ENCODE data around the gene ANO3. TPM values are rescaled to one million over a fixed set of nuclear protein-coding genes. Genes with fewer than 3 reads are reported as not detected.

Gene ANO3
- total RNA-seq, 2 donors from 2014 or later: 0.12 to 0.13 TPM

DNA sequence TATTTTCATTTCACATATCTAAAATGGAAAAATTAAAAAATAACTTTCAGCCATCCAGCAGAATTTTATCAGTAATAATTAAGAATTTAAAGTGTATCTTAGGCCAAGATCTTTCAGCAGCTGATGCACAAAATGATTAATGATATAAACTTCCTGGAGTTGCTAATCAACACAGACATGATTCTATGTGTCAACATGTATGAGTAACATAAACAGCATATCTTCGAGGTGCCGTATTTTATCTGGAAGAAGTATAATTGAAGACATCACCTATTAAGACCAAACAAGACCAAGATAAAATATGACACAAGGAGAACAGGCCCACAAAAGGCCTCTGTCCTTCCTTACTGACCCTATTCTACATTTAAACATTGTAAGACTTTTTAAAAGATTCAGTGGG is 344.7 kb downstream of the ANO3 start:
- H3K4me3 ChIP-seq: no peak overlapping the region
- H3K27me3 ChIP-seq: no peaks in the 10 kb centered on the region
- no peak overlapping the region for H3K9ac ChIP-seq (ENCODE audit: low read depth in 2 of 2, low read length in 2 of 2)
- no peaks in the 10 kb centered on the region for H3K36me3 ChIP-seq
- intact Hi-C loops (cut with DNase I): no loop called here
- no peaks in the 10 kb centered on the region for H3K9me3 ChIP-seq
- no peak overlapping the region for H3K27ac ChIP-seq
- TF ChIP-seq, protein P1, sequence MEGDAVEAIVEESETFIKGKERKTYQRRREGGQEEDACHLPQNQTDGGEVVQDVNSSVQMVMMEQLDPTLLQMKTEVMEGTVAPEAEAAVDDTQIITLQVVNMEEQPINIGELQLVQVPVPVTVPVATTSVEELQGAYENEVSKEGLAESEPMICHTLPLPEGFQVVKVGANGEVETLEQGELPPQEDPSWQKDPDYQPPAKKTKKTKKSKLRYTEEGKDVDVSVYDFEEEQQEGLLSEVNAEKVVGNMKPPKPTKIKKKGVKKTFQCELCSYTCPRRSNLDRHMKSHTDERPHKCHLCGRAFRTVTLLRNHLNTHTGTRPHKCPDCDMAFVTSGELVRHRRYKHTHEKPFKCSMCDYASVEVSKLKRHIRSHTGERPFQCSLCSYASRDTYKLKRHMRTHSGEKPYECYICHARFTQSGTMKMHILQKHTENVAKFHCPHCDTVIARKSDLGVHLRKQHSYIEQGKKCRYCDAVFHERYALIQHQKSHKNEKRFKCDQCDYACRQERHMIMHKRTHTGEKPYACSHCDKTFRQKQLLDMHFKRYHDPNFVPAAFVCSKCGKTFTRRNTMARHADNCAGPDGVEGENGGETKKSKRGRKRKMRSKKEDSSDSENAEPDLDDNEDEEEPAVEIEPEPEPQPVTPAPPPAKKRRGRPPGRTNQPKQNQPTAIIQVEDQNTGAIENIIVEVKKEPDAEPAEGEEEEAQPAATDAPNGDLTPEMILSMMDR (IDR thresholded peaks at IDR 0.05): no peak
- no peak for DNase-seq
- no peaks in the 10 kb centered on the region for H3K4me1 ChIP-seq

DNA sequence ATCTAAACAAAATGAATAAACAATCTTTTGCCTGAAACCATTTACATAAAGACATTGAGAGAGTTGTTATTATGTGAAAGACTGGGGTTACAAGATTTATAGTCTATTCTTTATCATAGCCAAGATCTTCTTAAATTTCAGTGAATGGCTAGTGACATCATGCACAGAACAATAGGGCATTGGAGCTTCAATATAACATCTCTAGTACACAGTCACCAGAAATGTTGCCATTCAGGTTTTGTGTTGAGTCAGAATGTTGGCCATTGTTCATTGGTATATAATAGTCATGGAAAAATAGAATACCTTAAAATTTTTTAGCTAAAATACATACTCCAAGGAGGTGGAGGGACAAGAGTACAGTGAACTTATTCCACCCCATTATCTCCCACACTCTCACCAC is 345.6 kb downstream of the ANO3 start:
- intact Hi-C loops (cut with DNase I): no loop called here
- H3K36me3 ChIP-seq: no peaks in the 10 kb centered on the region
- no peaks in the 10 kb centered on the region for H3K4me1 ChIP-seq
- no peaks in the 10 kb centered on the region for H3K9me3 ChIP-seq
- H3K27ac ChIP-seq: no peak overlapping the region
- H3K4me3 ChIP-seq: no peak overlapping the region
- DNase-seq: no peak
- H3K9ac ChIP-seq (ENCODE audit: low read depth in 2 of 2, low read length in 2 of 2): no peak overlapping the region
- TF ChIP-seq, protein P1 (IDR thresholded peaks at IDR 0.05): no peak
- H3K27me3 ChIP-seq: no peaks in the 10 kb centered on the region

DNA sequence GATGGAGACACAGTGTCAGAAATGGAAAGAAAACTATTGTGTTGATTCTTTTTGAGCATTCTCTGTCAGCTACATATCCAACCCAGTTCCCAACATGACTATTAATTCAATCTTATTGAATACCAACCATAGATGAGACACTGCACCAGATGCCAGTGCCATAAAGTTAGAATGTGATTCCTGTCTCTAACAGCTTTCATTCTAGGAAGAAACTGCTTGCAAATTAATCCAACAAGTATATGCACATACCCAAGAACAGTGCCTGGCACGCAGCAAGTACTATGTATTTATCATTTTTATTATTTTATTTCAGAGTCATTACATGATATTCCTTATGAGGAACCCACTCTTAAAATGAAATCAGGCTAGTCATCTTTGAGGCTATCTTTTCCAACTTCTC is 355.4 kb downstream of the ANO3 start:
- Histone ChIP-seq H3K4me1 (no peaks in the 10 kb centered on the region), H3K9me3 (no peaks in the 10 kb centered on the region), H3K27ac (no peak overlapping the region), H3K9ac (ENCODE audit: low read depth in 2 of 2, low read length in 2 of 2) (no peak overlapping the region), H3K4me3 (no peak overlapping the region), H3K27me3 (no peaks in the 10 kb centered on the region), H3K36me3 (no peaks in the 10 kb centered on the region)
- intact Hi-C loops (cut with DNase I): no loop called here
- no peak for DNase-seq
- TF ChIP-seq, protein P1 (IDR thresholded peaks at IDR 0.05): no peak

DNA sequence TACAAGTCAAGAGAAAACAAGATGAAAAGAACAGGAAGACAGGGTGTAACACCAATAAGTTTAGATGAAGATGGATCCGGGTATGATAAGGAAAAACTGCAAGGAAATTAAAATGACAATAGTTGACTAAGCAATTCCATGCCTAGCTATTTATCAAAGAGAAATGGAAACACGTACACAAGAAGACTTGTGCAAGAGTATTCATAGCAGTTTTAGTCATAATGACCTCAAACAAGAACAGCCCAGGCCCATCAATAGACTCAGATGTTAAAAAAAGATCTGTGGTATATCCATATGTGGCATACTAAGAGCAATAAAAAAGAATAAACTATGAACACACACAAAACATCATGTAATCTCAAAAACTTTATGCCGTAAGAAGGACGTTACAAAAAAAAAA is 356.8 kb downstream of the ANO3 start:
- intact Hi-C loops (cut with DNase I): no loop called here
- no peak overlapping the region for H3K9ac ChIP-seq (ENCODE audit: low read depth in 2 of 2, low read length in 2 of 2)
- TF ChIP-seq, protein P1 (IDR thresholded peaks at IDR 0.05): no peak

DNA sequence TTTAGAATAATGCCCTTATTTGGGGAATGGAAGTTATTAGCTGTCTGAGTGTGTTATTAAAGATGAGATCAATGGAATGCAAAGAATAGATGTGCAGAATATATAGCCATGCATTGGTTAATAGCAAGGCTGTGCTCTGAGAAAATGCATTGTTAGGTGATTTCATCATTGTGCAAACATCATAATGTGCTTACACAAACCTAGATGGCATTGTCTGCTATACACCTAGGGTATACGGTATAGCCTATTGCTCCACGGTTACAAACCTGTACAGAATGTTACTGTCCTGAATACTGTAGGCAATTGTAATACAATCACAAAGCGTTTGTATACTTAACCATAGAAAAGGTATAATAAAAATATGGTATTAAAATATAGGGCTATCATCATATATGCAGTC is 364.4 kb downstream of the ANO3 start:
- H3K27me3 ChIP-seq: no peaks in the 10 kb centered on the region
- intact Hi-C loops (cut with DNase I): no loop called here
- H3K4me3 ChIP-seq: no peak overlapping the region
- no peaks in the 10 kb centered on the region for H3K9me3 ChIP-seq
- TF ChIP-seq, protein P1 (IDR thresholded peaks at IDR 0.05): no peak
- no peaks in the 10 kb centered on the region for H3K36me3 ChIP-seq
- peaks cover 7% of the 10 kb centered on the region for H3K4me1 ChIP-seq
- H3K27ac ChIP-seq: no peak overlapping the region
- no peak overlapping the region for H3K9ac ChIP-seq (ENCODE audit: low read depth in 2 of 2, low read length in 2 of 2)
- DNase-seq: no peak

More for the DNA sequence above, 356.8 kb downstream of the ANO3 start:
- Histone ChIP-seq H3K36me3 (no peaks in the 10 kb centered on the region), H3K4me3 (no peak overlapping the region), H3K27ac (no peak overlapping the region), H3K9me3 (no peaks in the 10 kb centered on the region), H3K4me1 (no peaks in the 10 kb centered on the region), H3K27me3 (no peaks in the 10 kb centered on the region)
- no peak for DNase-seq

DNA sequence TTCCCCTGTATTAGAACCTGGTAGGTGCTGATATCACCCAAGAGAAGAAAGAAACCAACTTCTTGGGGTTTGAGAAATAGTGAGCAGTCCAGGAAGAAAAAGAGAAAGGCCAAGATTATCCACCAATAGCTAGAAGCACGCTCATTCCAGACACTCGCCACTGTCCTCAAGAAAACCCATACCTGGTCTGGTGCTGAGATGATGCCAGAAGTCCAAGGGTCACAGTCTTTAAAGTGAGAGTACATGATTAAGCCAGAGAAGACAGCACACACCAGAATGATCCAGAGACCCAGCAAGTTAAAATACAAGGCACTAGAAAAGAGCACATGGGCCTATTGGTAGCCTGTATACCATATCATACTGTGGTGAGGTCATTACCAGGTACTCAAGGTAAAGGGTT is 366.3 kb downstream of the ANO3 start:
- intact Hi-C loops (cut with DNase I): no loop called here
- no peak overlapping the region for H3K4me3 ChIP-seq
- no peak overlapping the region for H3K27ac ChIP-seq
- TF ChIP-seq, protein P1 (IDR thresholded peaks at IDR 0.05): no peak
- no peaks in the 10 kb centered on the region for H3K9me3 ChIP-seq
- H3K9ac ChIP-seq (ENCODE audit: low read depth in 2 of 2, low read length in 2 of 2): no peak overlapping the region
- peak; percentile 78 for DNase-seq
- no peaks in the 10 kb centered on the region for H3K27me3 ChIP-seq
- no peaks in the 10 kb centered on the region for H3K36me3 ChIP-seq
- H3K4me1 ChIP-seq: peaks cover 7% of the 10 kb centered on the region
